H9 (cell line): ENCODE measurements around the gene CCDC78. TPM values are rescaled to one million over a fixed set of nuclear protein-coding genes. Genes with fewer than 3 reads are reported as not detected.

ENCODE experiments used
- DNase-seq: peaks from one replicate; pipeline ENCODE4 v3.0.0-alpha.2; 2017
- H2AFZ ChIP-seq: one replicate; pipeline ENCODE4 v1.6.1; 2013; ENCODE audit warnings: mild to moderate bottlenecking, low read length, control low read depth, moderate library complexity
- H2AK5ac ChIP-seq: 2 replicates; pipeline ENCODE4 v1.6.1; 2013; ENCODE audit warnings: low read length, control low read depth, mixed read lengths; ENCODE audit not compliant: insufficient read length
- H2BK120ac ChIP-seq: one replicate; pipeline ENCODE4 v1.6.1; 2013; ENCODE audit warnings: low read depth, mild to moderate bottlenecking, low read length, control low read depth, inconsistent platforms; ENCODE audit not compliant: poor library complexity, severe bottlenecking
- H2BK12ac ChIP-seq: 2 replicates; pipeline ENCODE4 v1.6.1; 2013; ENCODE audit warnings: low read length, control low read depth, mixed read lengths, low read depth; ENCODE audit not compliant: insufficient read length
- H2BK15ac ChIP-seq: 2 replicates; pipeline ENCODE4 v1.6.1; 2013; ENCODE audit warnings: low read depth, low read length, control low read depth
- H2BK20ac ChIP-seq: one replicate; pipeline ENCODE4 v1.6.1; 2013; ENCODE audit warnings: low read depth, mild to moderate bottlenecking, low read length, control low read depth, inconsistent platforms; ENCODE audit not compliant: poor library complexity, severe bottlenecking
- H2BK5ac ChIP-seq: 2 replicates; pipeline ENCODE4 v1.6.1; 2013; ENCODE audit warnings: low read length, control low read depth, mixed read lengths; ENCODE audit not compliant: insufficient read length
- H3K14ac ChIP-seq: 2 replicates; pipeline ENCODE4 v1.6.1; 2013; ENCODE audit warnings: low read length, control low read depth; ENCODE audit not compliant: insufficient read depth
- H3K18ac ChIP-seq: 2 replicates; pipeline ENCODE4 v1.6.1; 2013; ENCODE audit warnings: low read depth, mild to moderate bottlenecking, mixed read lengths, low read length, control low read depth; ENCODE audit not compliant: insufficient read length
- H3K23ac ChIP-seq: 2 replicates; pipeline ENCODE4 v1.6.1; 2013; ENCODE audit warnings: low read length, control low read depth, mixed read lengths, low read depth; ENCODE audit not compliant: insufficient read length
- H3K23me2 ChIP-seq: 2 replicates; pipeline ENCODE4 v1.6.1; 2013; ENCODE audit warnings: low read depth, mild to moderate bottlenecking, mixed read lengths, low read length, control low read depth; ENCODE audit not compliant: insufficient read length, poor library complexity, severe bottlenecking
- H3K27ac ChIP-seq: 2 replicates; pipeline ENCODE4 v1.5.1; 2013; ENCODE audit warnings: low read length, control low read depth, mixed read lengths, low read depth; ENCODE audit not compliant: insufficient read length
- H3K27me3 ChIP-seq: 2 replicates; pipeline ENCODE4 v1.6.1; 2013; ENCODE audit warnings: low read length, control low read depth, inconsistent platforms; ENCODE audit not compliant: insufficient read depth
- H3K4ac ChIP-seq: 2 replicates; pipeline ENCODE4 v1.6.1; 2013; ENCODE audit warnings: low read depth, mild to moderate bottlenecking, control low read depth, inconsistent platforms, low read length, moderate library complexity
- H3K4me1 ChIP-seq: 2 replicates; pipeline ENCODE4 v1.6.1; 2013; ENCODE audit warnings: low read length, control low read depth, inconsistent platforms; ENCODE audit not compliant: insufficient read depth
- H3K4me2 ChIP-seq: 2 replicates; pipeline ENCODE4 v1.6.1; 2013; ENCODE audit warnings: low read length, control low read depth, mixed read lengths; ENCODE audit not compliant: insufficient read length, insufficient read depth
- H3K56ac ChIP-seq: 2 replicates; pipeline ENCODE4 v1.6.1; 2013; ENCODE audit warnings: low read depth, mild to moderate bottlenecking, mixed read lengths, low read length, control low read depth; ENCODE audit not compliant: insufficient read length
- H3K79me1 ChIP-seq: 2 replicates; pipeline ENCODE4 v1.6.1; 2013; ENCODE audit warnings: low read depth, mild to moderate bottlenecking, moderate library complexity, low read length, control low read depth, inconsistent platforms; ENCODE audit not compliant: insufficient read depth, poor library complexity, severe bottlenecking
- H3K79me2 ChIP-seq: 2 replicates; pipeline ENCODE4 v1.6.1; 2013; ENCODE audit warnings: low read length, control low read depth, inconsistent platforms; ENCODE audit not compliant: insufficient read depth
- H3K9ac ChIP-seq: 2 replicates; pipeline ENCODE4 v1.6.1; 2013; ENCODE audit warnings: low read length, control low read depth, mixed read lengths; ENCODE audit not compliant: insufficient read length; ENCODE audit errors: extremely low read depth
- H3K9me3 ChIP-seq: one replicate; pipeline ENCODE4 v1.6.1; 2013; ENCODE audit warnings: low read depth, low read length, inconsistent platforms; ENCODE audit not compliant: control insufficient read depth
- H3T11ph ChIP-seq: one replicate; pipeline ENCODE4 v1.6.1; 2013; ENCODE audit warnings: mild to moderate bottlenecking, low read length, control low read depth, inconsistent platforms
- H4K20me1 ChIP-seq: one replicate; pipeline ENCODE4 v1.6.1; 2013; ENCODE audit not compliant: control insufficient read depth, insufficient read length, insufficient read depth
- H4K5ac ChIP-seq: 2 replicates; pipeline ENCODE4 v1.6.1; 2013; ENCODE audit warnings: low read depth, mild to moderate bottlenecking, mixed read lengths, low read length, control low read depth; ENCODE audit not compliant: insufficient read length
- H4K8ac ChIP-seq: replicated peaks from 2 replicates; pipeline ENCODE4 v1.6.1; 2013; ENCODE audit warnings: low read length, control low read depth, mixed read lengths, low read depth; ENCODE audit not compliant: insufficient read length
- H4K91ac ChIP-seq: 2 replicates; pipeline ENCODE4 v1.6.1; 2013; ENCODE audit warnings: low read depth, mild to moderate bottlenecking, moderate library complexity, mixed read lengths, low read length, control low read depth; ENCODE audit not compliant: insufficient read length
- H3K27ac Mint-ChIP-seq, 3 experiments: 2 replicates in 2 of 3; 3 replicates in 1 of 3; pipeline ENCODE4 v1.8.0; 2020 to 2021; ENCODE audit warnings: mixed read lengths in 3 of 3, mild to moderate bottlenecking in 1 of 3, moderate library complexity in 1 of 3
- H3K27me3 Mint-ChIP-seq: 2 replicates; pipeline ENCODE4 v1.8.0; 2021; ENCODE audit warnings: low read depth, mild to moderate bottlenecking, moderate library complexity, mixed read lengths
- H3K36me3 Mint-ChIP-seq, 3 experiments: 2 replicates in 2 of 3; 3 replicates in 1 of 3; pipeline ENCODE4 v1.8.0; 2020 to 2021; ENCODE audit warnings: low read depth in 3 of 3, mixed read lengths in 3 of 3; ENCODE audit not compliant: insufficient read depth in 1 of 3
- H3K4me1 Mint-ChIP-seq, 2 experiments: 2 replicates each; pipeline ENCODE4 v1.8.0; 2020; ENCODE audit warnings: mixed read lengths in 2 of 2
- H3K4me3 Mint-ChIP-seq, 2 experiments: 2 replicates in 1 of 2; 3 replicates in 1 of 2; pipeline ENCODE4 v1.8.0; 2020 to 2021; ENCODE audit warnings: mild to moderate bottlenecking in 2 of 2, mixed read lengths in 2 of 2, moderate library complexity in 1 of 2
- H3K9me3 Mint-ChIP-seq, 2 experiments: 2 replicates in 1 of 2; 3 replicates in 1 of 2; pipeline ENCODE4 v1.8.0; 2020; ENCODE audit warnings: mild to moderate bottlenecking in 2 of 2, mixed read lengths in 2 of 2, moderate library complexity in 1 of 2
- CTCF ChIP-seq: fragments of 200-600 bp; sonication (generic); conservative IDR thresholded peaks from 3 replicates; pipeline ENCODE4 v1.8.0; 2021; ENCODE audit warnings: antibody characterized with exemption, mild to moderate bottlenecking
- WGBS: extraction: QIAGEN DNeasy Blood & Tissue Kit; methylation state at CpG from one replicate; pipeline ENCODE4 v1.1.7; 2013; ENCODE audit warnings: missing lambda C conversion rate, low lambda C conversion rate, mixed read lengths; ENCODE audit not compliant: insufficient read length; ENCODE audit errors: extremely low coverage; 5-methylcytosine and 5-hydroxymethylcytosine counted together
- total RNA-seq: library from RNA; stranded (reverse); gene quantifications from 2 replicates; pipeline ENCODE4 v1.2.1, GENCODE V29; 2021

Gene CCDC78
- total RNA-seq, 1 experiment from 2014 or later = 12.1 TPM

GRCh38 chr16:749010-749409 lies 22.8 kb upstream of the CCDC78 start:
- TF ChIP-seq CTCF = no peak
- H3K14ac ChIP-seq = no peak overlapping the region
- H2BK12ac ChIP-seq = no peak overlapping the region
- Mint-ChIP-seq H3K36me3 (no peaks in the 10 kb centered on the region), H3K9me3 (no peaks in the 10 kb centered on the region), H3K27ac (no peak overlapping the region), H3K4me1 (peaks cover 20 to 31% of the 10 kb centered on the region in 2 experiments), H3K27me3 (peaks cover 15% of the 10 kb centered on the region), H3K4me3 (no peak overlapping the region)
- no peak overlapping the region for H2AK5ac ChIP-seq
- H3K27me3 ChIP-seq = no peaks in the 10 kb centered on the region
- H3K4me1 ChIP-seq = no peaks in the 10 kb centered on the region
- no peak overlapping the region for H2BK120ac ChIP-seq
- no peak overlapping the region for H2BK5ac ChIP-seq
- no peaks in the 10 kb centered on the region for H3K9me3 ChIP-seq
- H3K18ac ChIP-seq = no peak overlapping the region
- H3K9ac ChIP-seq = no peak overlapping the region
- no peak overlapping the region for H3K56ac ChIP-seq
- H4K5ac ChIP-seq = no peak overlapping the region
- no peak overlapping the region for H3K4me2 ChIP-seq
- no peak overlapping the region for H3T11ph ChIP-seq
- no peak overlapping the region for H3K27ac ChIP-seq
- H4K8ac ChIP-seq = no peak overlapping the region
- no peak overlapping the region for H2AFZ ChIP-seq
- H3K23ac ChIP-seq = no peak overlapping the region
- no CpG with 5 or more reads among the region's 6 CpGs for WGBS
- no peaks in the 10 kb centered on the region for H3K79me1 ChIP-seq
- no peak for DNase-seq
- no peak overlapping the region for H2BK15ac ChIP-seq
- H3K4ac ChIP-seq = no peak overlapping the region
- no peaks in the 10 kb centered on the region for H4K20me1 ChIP-seq
- no peaks in the 10 kb centered on the region for H3K23me2 ChIP-seq
- no peak overlapping the region for H4K91ac ChIP-seq
- H3K79me2 ChIP-seq = no peaks in the 10 kb centered on the region
- no peak overlapping the region for H2BK20ac ChIP-seq
